PC-9 (cell line): Measurements from ENCODE around the gene TDRD9.

Experiments used
- EZH2 ChIP-seq: fragments of 200-600 bp; sonication (generic); IDR thresholded peaks from 2 replicates; pipeline ENCODE4 v1.8.0; 2017; ENCODE audit warnings: antibody characterized with exemption, low read depth
- TF ChIP-seq, protein P1 (sequence below): fragments of 200-600 bp; sonication (generic); conservative IDR thresholded peaks from 2 replicates; pipeline ENCODE4 v1.6.1; 2017; ENCODE audit warnings: mixed run types, antibody characterized with exemption, mild to moderate bottlenecking, moderate library complexity

DNA sequence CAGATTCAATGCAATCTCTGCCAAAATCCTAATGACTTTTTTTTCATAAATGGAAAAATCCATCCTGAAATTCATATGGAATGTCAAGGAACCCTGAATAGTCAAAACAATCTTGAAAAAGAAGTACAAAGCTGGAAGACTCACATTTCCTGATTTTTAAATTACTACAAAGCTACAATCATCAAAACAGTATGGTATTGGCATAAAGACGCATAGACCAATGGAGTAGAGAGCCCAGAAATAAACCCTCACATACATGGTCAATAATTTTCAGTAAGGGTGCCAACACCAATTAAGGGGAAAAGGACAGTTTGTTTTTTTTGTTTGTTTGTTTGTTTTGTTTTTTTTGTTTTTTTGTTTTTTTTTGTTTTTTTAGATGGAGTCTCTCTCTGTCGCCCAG, 18.7 kb downstream of the TDRD9 start:
- TF ChIP-seq, protein P1, sequence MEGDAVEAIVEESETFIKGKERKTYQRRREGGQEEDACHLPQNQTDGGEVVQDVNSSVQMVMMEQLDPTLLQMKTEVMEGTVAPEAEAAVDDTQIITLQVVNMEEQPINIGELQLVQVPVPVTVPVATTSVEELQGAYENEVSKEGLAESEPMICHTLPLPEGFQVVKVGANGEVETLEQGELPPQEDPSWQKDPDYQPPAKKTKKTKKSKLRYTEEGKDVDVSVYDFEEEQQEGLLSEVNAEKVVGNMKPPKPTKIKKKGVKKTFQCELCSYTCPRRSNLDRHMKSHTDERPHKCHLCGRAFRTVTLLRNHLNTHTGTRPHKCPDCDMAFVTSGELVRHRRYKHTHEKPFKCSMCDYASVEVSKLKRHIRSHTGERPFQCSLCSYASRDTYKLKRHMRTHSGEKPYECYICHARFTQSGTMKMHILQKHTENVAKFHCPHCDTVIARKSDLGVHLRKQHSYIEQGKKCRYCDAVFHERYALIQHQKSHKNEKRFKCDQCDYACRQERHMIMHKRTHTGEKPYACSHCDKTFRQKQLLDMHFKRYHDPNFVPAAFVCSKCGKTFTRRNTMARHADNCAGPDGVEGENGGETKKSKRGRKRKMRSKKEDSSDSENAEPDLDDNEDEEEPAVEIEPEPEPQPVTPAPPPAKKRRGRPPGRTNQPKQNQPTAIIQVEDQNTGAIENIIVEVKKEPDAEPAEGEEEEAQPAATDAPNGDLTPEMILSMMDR = no peak
- no peak for TF ChIP-seq EZH2
